SW 1271 (cell line): ENCODE measurements around the gene SLC19A1.
A peak's percentile ranks its signal among the peaks of the same experiment; 100 is the strongest.

Experiments
- DNase-seq, 2 experiments: peaks; one replicate each; lab custom pipeline; 2025; lab: John Stamatoyannopoulos, UW

The SLC19A1 gene

DNA sequence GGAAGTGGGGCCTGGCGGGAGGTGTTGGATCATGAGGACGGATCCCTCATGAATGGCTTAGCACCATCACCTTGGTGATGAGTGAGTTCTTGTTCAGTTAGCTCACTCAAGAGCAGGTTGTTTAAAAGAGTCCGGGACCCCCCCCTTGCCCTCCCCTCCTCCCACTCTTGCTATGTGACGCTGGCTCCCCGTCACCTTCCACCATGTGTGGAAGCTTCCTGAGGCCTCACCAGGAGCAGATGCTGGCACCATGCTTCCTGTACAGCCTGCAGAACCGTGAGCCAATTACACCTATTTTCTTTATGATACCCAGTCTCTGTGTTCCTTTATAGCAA lies 3.0 kb upstream of the SLC19A1 start:
- no peak for DNase-seq

DNA sequence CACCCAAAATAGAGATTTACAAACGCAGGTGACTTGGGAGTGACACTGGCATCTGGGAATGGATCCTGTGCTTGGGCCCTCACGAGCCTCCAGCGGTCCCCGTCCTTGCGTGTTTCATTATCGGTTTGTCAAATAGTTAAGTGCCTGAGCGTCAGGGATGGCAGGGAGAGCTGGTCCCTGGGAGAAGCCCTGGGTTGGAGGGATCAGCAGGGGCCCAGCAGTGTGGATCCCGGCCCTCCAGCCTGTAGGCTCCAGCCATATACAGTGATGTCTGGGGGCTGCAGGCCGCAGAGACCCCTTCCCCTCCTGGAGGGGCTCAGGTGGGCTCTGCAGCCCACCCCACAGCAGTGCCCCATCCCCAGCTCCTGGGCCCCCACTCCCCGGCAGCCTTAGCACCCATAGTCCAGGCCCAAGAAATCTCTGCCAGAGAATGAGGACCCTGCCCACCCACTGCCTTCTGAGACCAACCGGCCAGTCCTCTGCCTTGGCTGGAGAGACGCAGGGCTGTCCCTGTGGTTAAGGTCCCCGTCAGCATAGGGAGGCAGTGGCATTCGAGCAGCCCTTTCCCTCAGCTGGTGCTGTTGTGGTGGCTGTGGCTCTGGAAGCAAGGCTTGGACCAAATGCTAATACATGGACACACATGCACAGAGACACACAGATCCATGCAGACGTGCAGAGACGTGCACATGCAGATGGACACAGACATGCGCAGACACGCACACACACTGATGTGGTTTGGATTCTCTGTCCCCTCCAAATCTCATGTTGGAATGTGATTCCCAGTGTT lies 2.4 kb upstream of the SLC19A1 start:
- no peak for DNase-seq

DNA sequence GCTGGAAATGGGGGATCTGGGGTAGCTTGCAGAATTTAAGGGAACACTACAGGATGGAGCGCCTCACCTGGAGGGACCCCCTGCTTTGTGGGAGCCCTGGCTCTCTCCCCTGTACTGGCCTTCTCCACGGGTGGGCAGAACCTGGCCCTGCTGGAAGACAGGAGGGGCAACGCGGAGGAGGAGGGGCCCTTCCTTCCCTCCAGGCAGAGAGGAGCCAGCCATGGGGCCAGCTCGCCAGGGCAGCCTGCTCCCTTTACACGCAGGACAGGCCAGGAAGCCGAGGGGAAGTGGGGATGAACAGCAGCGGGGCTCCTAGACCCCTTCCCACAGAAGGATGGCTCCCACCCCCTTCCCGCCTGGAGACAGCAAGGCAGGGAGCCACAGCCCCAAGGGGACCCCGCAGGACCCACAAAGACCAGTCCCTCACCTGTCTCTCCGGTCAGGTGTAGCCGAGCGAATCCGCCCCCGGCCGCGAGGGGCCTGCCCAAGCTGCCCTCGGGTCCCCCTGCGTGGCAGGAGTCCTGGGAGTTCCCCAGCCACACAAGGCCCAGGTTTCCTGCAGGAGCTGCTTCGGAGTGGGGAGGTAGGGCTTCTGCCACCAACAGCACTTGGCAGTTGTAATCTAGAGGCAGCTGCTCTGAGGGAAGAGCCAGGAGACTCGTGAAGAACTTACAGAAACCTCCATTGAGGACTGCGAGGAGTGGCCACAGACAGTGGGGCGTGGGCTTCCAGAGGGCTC lies 1.6 kb upstream of the SLC19A1 start:
- DNase-seq = no peak

DNA sequence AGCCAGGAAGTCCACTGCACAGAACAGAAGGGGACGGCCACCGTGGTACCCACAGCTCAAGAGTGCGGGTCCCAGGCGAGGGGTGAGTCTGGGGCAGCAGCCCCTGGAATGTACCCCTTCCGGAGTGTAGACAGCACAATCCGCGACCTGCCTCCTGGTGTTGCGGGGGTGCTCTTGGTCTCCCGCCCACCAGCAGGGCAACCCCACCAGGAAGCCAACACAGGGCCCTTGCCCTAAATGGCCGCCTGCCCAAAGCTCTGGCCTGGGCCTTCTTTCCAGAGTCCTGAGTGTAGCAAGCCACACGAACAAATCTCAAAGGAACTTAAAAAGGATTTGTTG lies 1.1 kb upstream of the SLC19A1 start:
- DNase-seq = no peak

DNA sequence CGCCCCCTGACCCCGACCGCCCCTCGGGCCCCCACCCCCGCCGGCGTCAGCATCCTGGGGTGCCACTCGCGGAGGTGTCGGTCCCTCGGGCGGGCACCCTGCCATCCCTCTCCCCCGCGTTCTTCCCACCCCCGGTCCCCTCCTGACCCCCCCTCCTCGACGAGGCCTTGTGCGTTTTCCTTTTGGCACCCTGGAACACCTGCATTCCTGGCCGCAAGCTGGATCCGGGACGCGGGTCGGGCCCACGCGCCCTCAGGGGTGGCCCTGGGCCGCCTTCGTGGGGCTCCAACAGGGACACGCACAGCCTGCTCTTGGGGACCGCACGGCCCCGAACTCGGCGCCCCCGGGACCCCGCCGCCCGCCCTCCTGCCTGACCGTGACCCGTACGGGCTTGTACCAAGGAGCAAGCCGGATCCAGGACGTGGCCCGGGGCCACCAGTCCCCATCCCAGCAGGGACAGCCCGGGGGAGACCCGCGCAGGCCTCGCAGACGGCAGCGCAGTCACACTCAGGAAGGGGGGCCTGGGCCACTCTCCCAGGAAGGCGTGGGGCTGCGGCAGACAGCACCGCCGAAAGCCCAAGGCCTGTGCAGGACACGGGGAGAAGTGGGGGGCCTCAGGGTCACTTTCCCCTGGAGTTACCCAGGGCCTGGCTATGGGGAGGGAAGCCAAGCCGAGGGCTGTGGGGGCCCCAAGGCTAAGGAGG lies 579 bp upstream of the SLC19A1 start:
- no peak for DNase-seq

DNA sequence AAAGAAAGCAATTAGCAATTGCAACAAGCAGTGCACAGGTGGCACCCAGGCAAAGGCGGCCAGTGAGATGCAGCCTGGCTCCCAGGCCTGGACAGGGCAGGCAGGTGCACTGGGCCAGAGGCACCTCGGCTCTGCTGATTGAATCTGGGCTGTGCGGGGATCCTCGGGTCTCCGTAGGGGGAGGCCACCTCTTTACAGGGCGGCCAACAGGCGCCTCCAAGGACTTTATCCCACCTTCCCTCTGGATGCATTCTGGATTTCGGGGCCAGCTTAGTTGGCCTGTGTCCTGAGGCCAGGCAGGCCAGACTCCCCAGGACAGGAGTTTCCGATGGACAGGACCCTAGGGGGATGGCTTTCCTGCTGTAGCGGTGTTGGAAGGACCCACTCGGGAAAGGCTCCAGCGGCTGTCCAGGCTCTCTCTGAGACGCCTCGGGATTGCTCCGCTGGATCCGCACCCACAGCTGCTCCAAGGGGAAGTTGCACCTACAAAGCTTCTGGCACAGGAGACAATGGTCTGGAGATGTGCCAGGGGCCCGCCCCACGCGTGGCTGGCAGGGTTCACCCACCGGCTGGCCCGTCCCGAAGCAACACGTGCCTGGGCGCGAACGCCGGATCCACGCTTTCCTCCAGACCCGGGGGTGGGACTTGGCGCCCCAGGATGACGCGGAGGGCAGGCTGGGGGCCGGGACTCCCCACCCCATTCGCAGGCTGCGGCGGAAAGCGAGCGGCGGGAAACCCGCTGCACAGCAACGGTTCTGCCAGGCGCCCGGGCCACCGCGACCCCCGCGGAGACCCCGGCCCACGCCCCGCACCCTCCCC lies 810 bp downstream of the SLC19A1 start:
- DNase-seq = peak in 1 of 2 experiments; percentile 45

DNA sequence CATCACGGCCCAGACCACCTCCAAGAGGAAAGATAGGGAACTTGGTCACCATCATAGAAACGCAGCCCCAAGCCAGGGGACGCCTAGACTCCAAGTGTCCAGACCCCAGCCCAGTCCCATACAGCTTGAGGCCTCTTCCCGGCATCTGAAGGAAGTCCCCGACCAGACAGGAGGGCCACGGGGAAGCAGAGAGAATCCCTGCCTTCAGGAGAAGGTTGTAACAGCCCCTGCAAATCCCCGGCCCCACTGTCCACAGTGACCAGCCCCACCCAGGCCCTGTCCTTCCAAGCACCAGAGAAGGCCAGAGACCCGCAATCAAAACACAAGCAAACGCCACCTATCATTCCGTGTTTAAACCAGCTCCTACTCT lies 1.7 kb downstream of the SLC19A1 start:
- no peak for DNase-seq

DNA sequence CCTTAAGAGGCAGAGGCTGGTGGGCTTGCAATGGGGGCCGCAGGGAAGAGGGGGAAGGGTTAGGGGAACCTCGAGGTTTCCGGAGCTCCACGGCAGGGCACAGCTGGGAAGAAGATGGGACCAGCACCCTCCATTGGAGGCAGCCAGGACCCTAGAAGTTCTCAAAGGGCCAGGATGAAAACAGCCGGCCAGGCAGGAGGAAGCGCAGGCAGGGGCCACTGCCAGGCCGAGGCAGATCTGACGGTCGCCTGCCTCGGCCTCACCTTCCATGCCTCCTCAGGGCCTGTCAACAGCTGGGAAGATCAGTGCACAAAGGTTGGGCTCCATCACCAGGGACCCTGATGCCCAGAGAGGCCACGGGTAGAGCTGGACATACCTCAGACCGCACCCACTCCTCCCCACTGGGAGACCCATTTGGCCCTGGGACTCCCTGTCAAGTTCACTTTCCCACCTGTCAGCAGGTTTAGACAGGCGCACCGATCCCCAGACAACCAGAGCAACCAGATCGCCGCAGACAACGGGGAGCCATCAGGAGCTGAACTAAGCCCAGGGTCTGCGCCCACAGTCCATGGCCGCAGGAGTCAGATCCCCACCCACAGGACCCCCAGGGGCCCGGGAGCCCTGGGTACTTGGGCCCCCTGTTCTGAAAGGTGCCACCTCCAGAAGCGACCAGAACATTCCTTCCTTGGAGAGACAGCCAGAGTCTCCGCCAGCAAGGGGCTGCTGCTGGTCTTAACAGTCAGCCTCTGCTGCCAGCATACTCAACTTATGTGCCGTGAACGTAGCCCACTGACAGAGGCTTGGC lies 2.2 kb downstream of the SLC19A1 start:
- no peak for DNase-seq

DNA sequence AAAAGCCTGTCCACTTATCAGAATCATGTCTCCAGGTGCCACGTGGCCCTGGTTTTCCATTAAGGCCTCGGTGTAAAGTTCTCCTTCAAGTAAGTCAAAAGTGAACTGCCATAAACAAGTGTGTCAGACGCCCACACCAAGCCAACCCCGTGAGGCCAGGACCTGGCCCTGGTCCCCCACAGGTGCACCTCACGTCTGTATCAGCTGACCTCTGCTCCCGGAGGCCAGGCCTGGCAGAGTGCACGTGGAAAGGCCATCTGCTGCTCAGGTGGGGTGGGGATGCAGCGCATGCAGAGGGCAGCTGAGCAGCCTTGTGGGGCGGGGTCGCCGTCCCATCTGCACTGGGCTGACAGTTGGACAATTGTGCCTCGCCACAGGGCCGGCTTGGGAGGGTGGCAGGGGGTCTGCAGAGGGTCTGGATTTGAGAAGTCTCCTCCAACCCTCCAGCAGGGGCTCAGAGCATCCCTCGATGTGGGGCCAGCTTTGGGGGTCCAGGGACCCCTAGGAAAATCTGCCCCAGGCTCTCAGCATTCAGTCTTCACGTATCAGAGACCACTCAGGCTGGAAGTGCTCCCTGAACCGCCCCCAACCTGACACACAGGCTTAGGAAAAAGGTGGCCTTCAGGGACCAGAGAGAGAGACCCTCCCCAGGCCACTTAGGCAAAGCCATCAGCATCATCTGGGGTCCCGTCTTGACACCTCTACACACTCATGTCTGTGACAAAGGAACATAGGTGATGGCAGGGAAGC lies 3.0 kb downstream of the SLC19A1 start:
- DNase-seq = no peak

DNA sequence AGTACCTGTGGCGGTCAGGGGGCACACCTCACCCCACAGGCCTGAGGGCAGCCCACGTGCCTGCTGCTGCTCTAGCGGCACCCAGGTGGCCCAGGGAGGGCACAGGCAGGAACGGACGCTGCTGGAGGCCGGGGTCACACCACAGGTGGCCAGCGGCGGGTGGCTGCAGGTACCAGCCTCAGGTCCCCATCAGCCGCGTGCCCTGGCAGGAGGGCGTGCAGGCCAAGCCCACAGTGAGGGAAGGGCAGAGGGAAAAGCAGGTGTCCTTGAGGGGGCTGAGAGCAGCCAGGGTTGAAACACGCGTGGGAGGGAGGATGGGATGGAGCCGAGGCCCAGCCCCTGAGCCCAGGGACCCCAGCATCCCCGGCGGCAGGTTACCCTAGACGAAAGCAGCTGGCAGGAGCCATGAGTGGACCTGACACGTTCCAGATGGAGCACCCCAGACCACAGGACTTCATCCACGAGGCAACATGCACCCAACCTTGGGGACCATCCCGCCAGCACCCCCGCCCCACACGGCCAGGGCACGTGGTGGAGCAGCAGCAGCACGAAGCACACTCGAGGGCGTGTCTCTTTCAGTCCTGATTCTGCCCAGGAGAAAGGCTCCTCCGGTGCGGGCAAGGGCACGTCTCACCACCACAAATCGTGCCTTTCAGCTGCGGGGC lies 3.7 kb downstream of the SLC19A1 start:
- no peak for DNase-seq

DNA sequence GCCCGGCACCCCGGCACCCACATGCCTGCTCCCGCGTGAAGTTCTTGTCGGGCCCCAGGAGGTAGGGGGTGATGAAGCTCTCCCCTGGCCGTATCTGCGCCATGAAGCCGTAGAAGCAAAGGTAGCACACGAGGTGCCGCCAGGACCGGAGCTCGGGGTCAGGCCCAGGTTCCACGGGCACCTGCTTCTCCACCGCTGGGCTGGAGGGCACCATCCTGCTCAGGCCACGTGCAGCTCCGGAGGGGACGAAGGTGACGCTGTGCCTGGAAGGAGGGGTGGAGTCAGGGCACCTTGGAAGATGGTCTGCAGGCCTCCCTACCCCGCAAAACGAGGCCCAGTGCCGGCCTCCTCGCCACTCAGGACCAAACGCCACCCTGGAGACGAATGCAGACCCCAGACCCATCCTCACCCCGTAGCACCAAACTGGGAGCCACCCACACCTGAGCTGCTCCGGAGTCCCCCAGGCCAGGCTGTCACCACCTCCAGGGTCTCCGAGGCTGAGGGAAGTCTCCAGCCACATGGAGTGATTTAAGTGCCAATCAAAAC lies 4.4 kb downstream of the SLC19A1 start:
- DNase-seq = no peak

DNA sequence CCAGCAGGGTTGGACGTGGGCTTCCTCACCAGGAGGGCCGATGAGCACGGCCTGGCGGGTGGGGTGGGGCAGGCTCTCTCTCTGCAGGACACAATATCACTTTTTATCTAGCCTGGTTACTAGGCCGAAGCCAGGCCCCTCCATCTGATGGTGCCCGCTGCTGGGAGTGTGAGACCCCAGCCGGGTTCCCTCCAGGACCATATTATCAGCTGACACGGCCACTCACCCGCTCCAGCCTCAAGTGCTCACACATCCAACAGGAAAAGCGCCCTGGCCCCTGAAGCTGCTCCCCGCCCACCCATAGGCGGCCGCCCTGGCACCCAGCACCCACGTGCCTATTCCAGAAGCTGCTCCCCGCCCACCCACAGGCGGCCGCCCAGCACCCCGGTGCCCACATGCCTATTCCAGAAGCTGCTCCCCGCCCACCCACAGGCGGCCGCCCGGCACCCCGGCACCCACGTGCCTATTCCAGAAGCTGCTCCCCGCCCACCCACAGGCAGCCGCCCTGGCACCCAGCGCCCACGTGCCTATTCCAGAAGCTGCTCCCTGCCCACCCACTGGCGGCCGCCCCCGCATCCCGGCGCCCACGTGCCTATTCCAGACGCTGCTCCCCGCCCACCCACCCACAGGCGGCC lies 5.0 kb downstream of the SLC19A1 start:
- DNase-seq = no peak

DNA sequence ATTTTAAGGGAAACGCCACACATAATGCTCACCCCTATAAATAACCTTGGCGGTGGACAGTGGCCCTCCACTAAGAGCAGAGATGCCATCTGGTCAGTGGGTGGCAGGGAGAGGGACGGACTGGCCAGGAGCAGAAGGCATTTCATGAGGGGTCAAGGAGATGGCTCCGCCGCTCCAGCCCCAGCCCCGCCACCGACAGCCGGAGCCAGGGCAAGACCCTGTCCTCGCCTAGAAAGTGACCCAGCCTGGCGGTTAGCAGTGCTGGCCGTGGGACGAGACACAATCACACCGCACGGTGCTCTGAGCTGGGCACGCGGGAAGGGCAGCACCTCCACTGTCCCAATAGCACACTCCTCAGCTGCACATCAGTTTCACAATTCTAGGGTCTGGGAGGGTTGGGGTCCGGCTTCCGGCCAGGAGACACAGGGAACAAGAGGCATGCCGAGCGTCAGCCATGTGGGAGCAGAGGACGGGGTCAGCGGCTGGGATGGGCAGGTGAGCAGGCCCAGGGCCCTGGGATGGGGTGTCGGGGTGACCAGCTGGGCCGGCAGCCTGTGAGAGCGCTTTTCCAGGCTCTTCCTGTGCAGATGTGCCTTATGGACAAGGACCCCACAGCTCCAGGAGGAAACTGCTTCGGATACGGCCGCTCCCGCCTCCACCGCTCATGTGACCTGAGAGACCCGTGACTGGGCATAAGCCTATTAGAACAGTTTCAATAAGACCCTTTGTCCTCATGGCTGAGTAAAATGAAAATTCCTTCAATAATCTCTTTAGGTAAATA lies 5.7 kb downstream of the SLC19A1 start:
- no peak for DNase-seq

DNA sequence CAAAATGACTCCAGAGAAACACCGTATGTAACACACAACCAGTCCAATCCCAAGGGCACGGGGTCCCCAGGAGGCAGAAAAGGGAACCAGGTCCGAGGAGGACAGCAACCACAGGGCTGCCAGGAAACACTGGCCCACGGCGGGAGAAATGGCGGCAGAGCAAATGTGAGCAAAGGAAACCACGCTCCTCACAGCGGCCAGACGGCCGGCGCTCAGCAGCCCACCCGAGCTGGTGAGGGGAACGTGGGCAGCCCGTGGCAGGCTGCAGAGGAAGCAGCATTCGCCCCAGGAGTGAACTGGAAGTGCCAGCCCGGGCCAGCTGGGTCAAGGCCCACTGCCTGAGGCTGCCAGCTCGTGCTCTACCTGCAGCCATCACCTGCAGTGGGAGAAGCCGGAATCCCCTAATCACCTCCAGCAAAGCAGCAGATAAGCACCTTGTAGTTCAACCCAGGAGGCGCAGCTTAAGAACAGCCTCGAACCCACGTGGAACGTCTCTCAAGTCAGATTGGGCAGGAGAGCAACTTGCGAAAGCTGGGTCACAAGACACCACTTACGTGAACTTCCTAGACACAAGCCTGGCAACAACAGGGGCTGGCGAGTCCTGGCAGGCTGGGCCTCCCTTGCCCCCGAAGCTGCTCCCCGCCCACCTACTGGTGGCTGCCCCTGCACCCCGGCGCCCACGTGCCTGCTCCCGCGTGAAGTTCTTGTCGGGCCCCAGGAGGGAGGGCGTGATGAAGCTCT lies 6.7 kb downstream of the SLC19A1 start:
- DNase-seq = no peak

DNA sequence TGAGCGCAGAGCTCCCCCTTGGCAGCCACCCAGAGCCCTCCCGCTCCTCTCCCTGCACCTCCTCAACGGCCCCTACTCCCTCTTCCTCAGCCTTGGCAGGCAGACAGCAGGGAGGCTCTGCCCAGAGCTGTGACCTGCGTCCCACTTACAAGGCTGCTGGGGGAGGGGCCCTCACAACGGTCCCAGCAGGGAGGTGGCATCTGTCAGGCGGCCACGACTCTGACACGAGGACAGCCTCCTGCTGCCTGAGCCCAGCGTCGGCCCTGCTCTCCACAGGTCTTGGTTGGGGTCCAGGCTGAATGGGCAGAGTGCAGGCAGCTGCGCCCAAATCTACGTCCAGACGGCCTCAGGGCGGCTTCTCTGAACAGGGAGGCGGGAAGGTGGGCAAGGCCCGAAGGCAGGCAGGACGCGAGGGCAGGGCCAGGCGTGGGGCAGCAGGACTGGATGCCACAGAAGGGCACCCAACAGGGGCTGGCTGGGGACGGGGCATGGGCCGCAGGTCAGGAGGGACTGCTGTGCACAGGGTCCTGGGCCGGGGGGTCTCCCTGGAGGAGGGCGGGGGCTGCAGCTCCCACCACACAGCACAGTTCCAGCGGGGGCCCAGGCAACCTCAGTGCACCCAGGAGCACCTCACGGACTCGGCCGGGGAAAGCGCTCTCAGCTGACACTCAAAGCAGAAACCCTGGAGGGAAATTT lies 7.5 kb downstream of the SLC19A1 start:
- no peak for DNase-seq

DNA sequence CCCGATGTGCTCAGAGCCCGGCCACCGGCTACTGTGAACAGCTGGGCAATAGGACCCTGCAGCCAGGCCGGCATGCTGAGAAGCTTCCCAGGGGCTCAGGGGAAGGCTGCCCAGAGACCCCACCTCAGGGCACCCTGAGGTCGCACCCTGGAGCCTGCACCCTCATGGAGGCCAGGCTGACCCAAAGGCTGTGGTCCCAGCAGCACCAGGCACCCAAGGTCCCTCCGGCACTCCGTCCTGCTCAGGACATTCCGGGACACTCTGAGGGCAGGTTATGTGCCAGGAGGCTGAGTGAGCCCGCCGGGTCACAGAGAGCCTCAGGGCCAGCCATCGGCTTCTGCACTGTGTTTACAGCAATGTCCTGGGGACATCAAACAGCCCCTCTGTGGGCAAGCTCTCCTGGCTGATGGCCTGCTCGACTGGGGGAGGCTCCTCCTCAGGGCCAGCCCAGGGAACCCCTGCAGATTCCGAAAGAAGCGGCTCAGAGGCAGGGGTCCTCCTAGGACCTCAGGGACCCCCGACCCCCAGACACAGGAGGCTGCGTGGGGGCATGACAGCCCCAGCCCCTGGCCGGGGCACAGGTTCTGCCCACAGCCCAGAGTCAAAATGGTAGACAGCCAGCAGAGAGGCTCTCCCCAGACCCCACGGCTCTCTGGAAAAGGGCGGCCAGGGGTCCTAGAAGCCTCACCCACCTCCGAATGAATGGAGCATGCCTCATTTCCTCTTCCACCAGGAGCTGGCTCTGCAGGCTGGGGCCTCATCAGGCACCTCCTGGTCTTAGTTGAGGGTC lies 8.2 kb downstream of the SLC19A1 start:
- no peak for DNase-seq
